ENCODE data around the gene ADCYAP1R1. TPM values are rescaled to one million over a fixed set of nuclear protein-coding genes. Genes with fewer than 3 reads are reported as not detected.

Gene ADCYAP1R1
- polyA plus RNA-seq, 1 donor from 2014 or later: 8.6 TPM

DNA sequence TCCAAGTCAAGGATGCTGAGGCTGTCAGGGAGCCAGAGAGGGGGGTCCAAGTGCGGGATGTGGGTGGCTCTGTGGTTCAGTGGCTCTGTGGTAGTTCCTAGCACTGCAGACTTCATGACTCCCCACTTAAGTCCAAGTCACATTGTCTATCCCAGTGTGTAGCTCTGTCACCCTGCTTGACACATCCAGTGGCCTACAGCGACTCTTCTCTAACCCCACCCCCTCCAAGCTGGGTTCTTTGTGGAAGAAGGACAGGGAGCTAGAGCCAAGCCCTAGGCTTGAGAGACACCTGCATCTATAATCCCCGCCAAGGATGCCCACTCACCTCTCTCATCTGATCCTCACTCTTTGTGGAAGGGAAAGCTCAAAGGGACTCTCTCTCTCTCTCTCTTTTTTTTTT lies 57.6 kb downstream of the ADCYAP1R1 start:
- Histone ChIP-seq H3K4me2 (ENCODE audit: low read length) (no peak overlapping the region), H3F3A (ENCODE audit: insufficient read depth, low read length, poor library complexity, severe bottlenecking) (no peaks in the 10 kb centered on the region), H3K79me2 (replicated peaks; ENCODE audit: insufficient read depth, low read length) (no peaks in the 10 kb centered on the region), H3K27me3 (ENCODE audit: insufficient read depth, low read depth, low read length) (no peaks in the 10 kb centered on the region), H3K9ac (ENCODE audit: low read length) (no peak overlapping the region), H4K20me1 (ENCODE audit: insufficient read depth) (no peaks in the 10 kb centered on the region), H3K9me3 (ENCODE audit: low read length) (no peaks in the 10 kb centered on the region), H3K4me3 (ENCODE audit: low read length) (no peak overlapping the region), H3K27ac (ENCODE audit: low read length) (no peak overlapping the region), H3K36me3 (ENCODE audit: insufficient read depth, low read length) (peaks cover 5% of the 10 kb centered on the region), H3K9me2 (ENCODE audit: insufficient read depth, low read length) (no peaks in the 10 kb centered on the region), H2AFZ (ENCODE audit: low read depth, low read length) (no peak overlapping the region)
- TF ChIP-seq MXI1 (conservative IDR thresholded peaks at IDR 0.05; ENCODE audit: poor library complexity, severe bottlenecking) (no peak), EP300 (conservative IDR thresholded peaks at IDR 0.05; ENCODE audit: poor library complexity, severe bottlenecking) (no peak), POLR2AphosphoS5 (IDR thresholded peaks at IDR 0.05) (no peak), SMC3 (conservative IDR thresholded peaks at IDR 0.05; ENCODE audit: poor library complexity) (no peak), EZH2 (IDR thresholded peaks at IDR 0.05; ENCODE audit: borderline replicate concordance, insufficient read depth, low read length, poor library complexity, severe bottlenecking) (no peak), RAD21 (conservative IDR thresholded peaks at IDR 0.05) (no peak), TAF1 (IDR thresholded peaks at IDR 0.05; ENCODE audit: low read depth) (no peak)
- TF ChIP-seq, protein P1, sequence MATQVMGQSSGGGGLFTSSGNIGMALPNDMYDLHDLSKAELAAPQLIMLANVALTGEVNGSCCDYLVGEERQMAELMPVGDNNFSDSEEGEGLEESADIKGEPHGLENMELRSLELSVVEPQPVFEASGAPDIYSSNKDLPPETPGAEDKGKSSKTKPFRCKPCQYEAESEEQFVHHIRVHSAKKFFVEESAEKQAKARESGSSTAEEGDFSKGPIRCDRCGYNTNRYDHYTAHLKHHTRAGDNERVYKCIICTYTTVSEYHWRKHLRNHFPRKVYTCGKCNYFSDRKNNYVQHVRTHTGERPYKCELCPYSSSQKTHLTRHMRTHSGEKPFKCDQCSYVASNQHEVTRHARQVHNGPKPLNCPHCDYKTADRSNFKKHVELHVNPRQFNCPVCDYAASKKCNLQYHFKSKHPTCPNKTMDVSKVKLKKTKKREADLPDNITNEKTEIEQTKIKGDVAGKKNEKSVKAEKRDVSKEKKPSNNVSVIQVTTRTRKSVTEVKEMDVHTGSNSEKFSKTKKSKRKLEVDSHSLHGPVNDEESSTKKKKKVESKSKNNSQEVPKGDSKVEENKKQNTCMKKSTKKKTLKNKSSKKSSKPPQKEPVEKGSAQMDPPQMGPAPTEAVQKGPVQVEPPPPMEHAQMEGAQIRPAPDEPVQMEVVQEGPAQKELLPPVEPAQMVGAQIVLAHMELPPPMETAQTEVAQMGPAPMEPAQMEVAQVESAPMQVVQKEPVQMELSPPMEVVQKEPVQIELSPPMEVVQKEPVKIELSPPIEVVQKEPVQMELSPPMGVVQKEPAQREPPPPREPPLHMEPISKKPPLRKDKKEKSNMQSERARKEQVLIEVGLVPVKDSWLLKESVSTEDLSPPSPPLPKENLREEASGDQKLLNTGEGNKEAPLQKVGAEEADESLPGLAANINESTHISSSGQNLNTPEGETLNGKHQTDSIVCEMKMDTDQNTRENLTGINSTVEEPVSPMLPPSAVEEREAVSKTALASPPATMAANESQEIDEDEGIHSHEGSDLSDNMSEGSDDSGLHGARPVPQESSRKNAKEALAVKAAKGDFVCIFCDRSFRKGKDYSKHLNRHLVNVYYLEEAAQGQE (IDR thresholded peaks at IDR 0.05; ENCODE audit: borderline replicate concordance): no peak
- TF ChIP-seq, protein P2, sequence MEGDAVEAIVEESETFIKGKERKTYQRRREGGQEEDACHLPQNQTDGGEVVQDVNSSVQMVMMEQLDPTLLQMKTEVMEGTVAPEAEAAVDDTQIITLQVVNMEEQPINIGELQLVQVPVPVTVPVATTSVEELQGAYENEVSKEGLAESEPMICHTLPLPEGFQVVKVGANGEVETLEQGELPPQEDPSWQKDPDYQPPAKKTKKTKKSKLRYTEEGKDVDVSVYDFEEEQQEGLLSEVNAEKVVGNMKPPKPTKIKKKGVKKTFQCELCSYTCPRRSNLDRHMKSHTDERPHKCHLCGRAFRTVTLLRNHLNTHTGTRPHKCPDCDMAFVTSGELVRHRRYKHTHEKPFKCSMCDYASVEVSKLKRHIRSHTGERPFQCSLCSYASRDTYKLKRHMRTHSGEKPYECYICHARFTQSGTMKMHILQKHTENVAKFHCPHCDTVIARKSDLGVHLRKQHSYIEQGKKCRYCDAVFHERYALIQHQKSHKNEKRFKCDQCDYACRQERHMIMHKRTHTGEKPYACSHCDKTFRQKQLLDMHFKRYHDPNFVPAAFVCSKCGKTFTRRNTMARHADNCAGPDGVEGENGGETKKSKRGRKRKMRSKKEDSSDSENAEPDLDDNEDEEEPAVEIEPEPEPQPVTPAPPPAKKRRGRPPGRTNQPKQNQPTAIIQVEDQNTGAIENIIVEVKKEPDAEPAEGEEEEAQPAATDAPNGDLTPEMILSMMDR (IDR thresholded peaks at IDR 0.05; ENCODE audit: poor library complexity, severe bottlenecking): no peak

DNA sequence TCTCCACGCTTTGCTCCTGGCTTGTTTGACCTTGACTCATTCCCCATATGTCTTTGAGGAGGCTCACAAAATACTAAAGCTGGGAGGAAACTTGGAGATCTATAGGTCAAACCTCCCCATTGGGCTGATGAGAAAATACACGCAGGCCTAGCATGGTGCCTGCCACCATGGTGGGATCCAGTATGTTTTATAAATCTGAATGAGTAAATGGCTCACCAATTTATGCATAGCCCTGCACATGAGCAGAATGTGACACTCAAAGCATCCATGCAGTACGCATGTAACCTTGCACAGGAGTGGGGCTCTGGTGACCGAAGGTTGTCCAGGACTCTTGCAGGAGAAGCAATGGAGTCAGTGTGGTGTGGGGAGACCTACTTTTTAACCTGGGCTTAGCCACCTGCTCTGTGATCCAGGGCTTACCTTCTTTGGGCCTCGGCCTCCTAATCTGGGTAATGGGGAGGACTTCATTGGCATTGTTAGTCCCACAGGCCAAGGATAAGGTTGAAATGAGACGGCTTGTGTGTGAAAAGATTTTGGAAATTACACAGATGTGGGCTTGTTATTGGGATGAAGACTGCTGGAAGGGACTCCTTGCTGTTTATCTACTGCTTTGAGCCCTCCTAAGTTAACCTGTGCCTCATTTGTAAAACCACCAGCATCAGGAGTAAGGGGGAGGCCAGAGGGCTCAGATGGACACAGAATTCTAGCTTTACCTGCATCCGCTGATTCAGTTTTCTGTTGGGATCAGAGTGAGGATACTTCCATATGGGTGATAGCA lies 58.4 kb downstream of the ADCYAP1R1 start:
- TF ChIP-seq TAF1 (IDR thresholded peaks at IDR 0.05; ENCODE audit: low read depth) (no peak), EP300 (conservative IDR thresholded peaks at IDR 0.05; ENCODE audit: poor library complexity, severe bottlenecking) (no peak), MXI1 (conservative IDR thresholded peaks at IDR 0.05; ENCODE audit: poor library complexity, severe bottlenecking) (no peak), RAD21 (conservative IDR thresholded peaks at IDR 0.05) (no peak), EZH2 (IDR thresholded peaks at IDR 0.05; ENCODE audit: borderline replicate concordance, insufficient read depth, low read length, poor library complexity, severe bottlenecking) (no peak), SMC3 (conservative IDR thresholded peaks at IDR 0.05; ENCODE audit: poor library complexity) (no peak), POLR2AphosphoS5 (IDR thresholded peaks at IDR 0.05) (no peak)
- TF ChIP-seq, protein P2 (IDR thresholded peaks at IDR 0.05; ENCODE audit: poor library complexity, severe bottlenecking): no peak
- TF ChIP-seq, protein P1 (IDR thresholded peaks at IDR 0.05; ENCODE audit: borderline replicate concordance): no peak
- Histone ChIP-seq H3K9me3 (ENCODE audit: low read length) (no peaks in the 10 kb centered on the region), H3K4me2 (ENCODE audit: low read length) (no peak overlapping the region), H3K36me3 (ENCODE audit: insufficient read depth, low read length) (peaks cover 5% of the 10 kb centered on the region), H4K20me1 (ENCODE audit: insufficient read depth) (no peaks in the 10 kb centered on the region), H3K27ac (ENCODE audit: low read length) (no peak overlapping the region), H3F3A (ENCODE audit: insufficient read depth, low read length, poor library complexity, severe bottlenecking) (no peaks in the 10 kb centered on the region), H2AFZ (ENCODE audit: low read depth, low read length) (no peak overlapping the region), H3K79me2 (replicated peaks; ENCODE audit: insufficient read depth, low read length) (no peaks in the 10 kb centered on the region), H3K9me2 (ENCODE audit: insufficient read depth, low read length) (no peaks in the 10 kb centered on the region), H3K9ac (ENCODE audit: low read length) (no peak overlapping the region), H3K4me3 (ENCODE audit: low read length) (no peak overlapping the region), H3K27me3 (ENCODE audit: insufficient read depth, low read depth, low read length) (no peaks in the 10 kb centered on the region)

Data from neural cell (in vitro differentiated cells).